Esophagus muscularis mucosa (tissue), 3 donors: ENCODE results near the gene ZC3H12C.

Experiments used
- POLR2A ChIP-seq: fragments of 450-650 bp; IDR thresholded peaks from one replicate; pipeline ENCODE4 v1.6.1; 2017; ENCODE audit warnings: antibody characterized with exemption, moderate library complexity, mild to moderate bottlenecking, low read depth
- TF ChIP-seq, protein P1 (sequence below), 3 experiments: fragments of 200-600 bp in 2 of 3; fragments of 450-650 bp in 1 of 3; sonication (generic) in 2 of 3; IDR thresholded peaks; one replicate each; pipeline ENCODE4 v1.5.1; 2017 to 2019; ENCODE audit warnings: antibody characterized with exemption in 3 of 3, mild to moderate bottlenecking in 2 of 3, moderate library complexity in 1 of 3

DNA sequence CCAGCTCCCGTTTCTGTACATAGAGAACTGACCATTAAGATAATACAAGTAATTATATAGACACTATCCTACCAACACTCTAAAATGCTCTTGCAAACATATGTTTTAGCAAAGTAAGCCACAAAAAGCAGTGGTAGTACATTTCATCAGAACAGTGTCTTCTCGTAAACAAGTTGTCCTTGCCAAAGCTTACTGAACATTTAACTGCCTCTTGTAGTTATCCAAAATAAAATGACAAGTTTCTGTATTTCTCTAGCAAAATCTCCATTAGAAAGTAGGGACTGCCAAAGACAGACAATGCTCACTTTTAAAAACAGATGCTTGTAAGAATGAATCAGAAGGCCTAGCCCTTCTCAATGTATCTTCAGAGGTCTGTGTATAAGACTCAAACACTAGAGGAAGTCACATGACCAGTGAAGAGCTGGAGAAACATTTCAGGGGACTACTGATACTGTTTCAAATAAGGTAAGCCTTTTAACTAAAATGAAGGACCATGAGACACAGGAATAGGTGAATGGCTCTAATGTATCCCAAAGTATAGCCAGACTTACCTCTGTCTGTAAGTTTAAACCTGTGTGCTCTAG is 7.8 kb upstream of the ZC3H12C start:
- no peak for TF ChIP-seq POLR2A
- TF ChIP-seq, protein P1, sequence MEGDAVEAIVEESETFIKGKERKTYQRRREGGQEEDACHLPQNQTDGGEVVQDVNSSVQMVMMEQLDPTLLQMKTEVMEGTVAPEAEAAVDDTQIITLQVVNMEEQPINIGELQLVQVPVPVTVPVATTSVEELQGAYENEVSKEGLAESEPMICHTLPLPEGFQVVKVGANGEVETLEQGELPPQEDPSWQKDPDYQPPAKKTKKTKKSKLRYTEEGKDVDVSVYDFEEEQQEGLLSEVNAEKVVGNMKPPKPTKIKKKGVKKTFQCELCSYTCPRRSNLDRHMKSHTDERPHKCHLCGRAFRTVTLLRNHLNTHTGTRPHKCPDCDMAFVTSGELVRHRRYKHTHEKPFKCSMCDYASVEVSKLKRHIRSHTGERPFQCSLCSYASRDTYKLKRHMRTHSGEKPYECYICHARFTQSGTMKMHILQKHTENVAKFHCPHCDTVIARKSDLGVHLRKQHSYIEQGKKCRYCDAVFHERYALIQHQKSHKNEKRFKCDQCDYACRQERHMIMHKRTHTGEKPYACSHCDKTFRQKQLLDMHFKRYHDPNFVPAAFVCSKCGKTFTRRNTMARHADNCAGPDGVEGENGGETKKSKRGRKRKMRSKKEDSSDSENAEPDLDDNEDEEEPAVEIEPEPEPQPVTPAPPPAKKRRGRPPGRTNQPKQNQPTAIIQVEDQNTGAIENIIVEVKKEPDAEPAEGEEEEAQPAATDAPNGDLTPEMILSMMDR (IDR thresholded peaks at IDR 0.05), result no peak
